HCT116 (cell line): ENCODE results near the gene G0S2. TPM values are rescaled to one million over a fixed set of nuclear protein-coding genes. Genes with fewer than 3 reads are reported as not detected.

ENCODE experiments used
- ATAC-seq: fragments of 200-7000 bp; cut with Tn5 transposase; 2 replicates; pipeline ENCODE4 v1.9.1; 2020; ENCODE audit warnings: mild to moderate bottlenecking, moderate library complexity
- BruUV-seq: library from RNA; stranded (reverse); fragments of 400-500 nt; replicated peaks from 2 replicates; lab custom pipeline; 2021; lab: Mats Ljungman, UMichigan
- CTCF ChIA-PET: fragments of 300-600 bp; sonication (Branson Sonifier 250); formaldehyde crosslinking; loops from one replicate; lab custom pipeline; 2021; ENCODE audit warnings: antibody characterized with exemption; lab: Charles Lee
- POLR2A ChIA-PET: fragments of 300-600, 350-600 bp; sonication (Branson Sonifier 250); formaldehyde crosslinking; loops from one replicate; lab custom pipeline; 2021; ENCODE audit warnings: antibody characterized with exemption; lab: Charles Lee
- RAD21 ChIA-PET, 2 experiments: fragments of 300-600 bp; sonication (Branson Sonifier 250); formaldehyde crosslinking; loops; one replicate each; lab custom pipeline; 2023; ENCODE audit warnings: low total read pairs in 2 of 2; ENCODE audit not compliant: uncharacterized antibody in 2 of 2, unreplicated experiment in 2 of 2, low non-redundant PET in 1 of 2; lab: Charles Lee
- DNase-seq: peaks from one replicate; pipeline ENCODE4 v3.0.0-alpha.2; 2010; ENCODE audit warnings: low read depth, low spot score
- H2AFZ ChIP-seq: fragments of 200-600 bp; shearing (Covaris generic), sonication (generic); 2 replicates; pipeline ENCODE4 v1.6.1; 2017; ENCODE audit warnings: low read depth, mixed run types, mixed read lengths, antibody characterized with exemption, low read length; ENCODE audit not compliant: poor library complexity, severe bottlenecking
- H3K27ac ChIP-seq: 2 replicates; pipeline ENCODE4 v1.5.1; 2012; ENCODE audit warnings: low read depth, low read length
- H3K27me3 ChIP-seq: fragments of 200-600 bp; sonication (generic); 2 replicates; pipeline ENCODE4 v1.6.1; 2016; ENCODE audit warnings: mixed run types, low read length, mixed read lengths; ENCODE audit not compliant: insufficient read depth
- H3K36me3 ChIP-seq, 2 experiments: fragments of 200-500 bp in 1 of 2; fragments of 200-600 bp in 1 of 2; sonication (Bioruptor generic) in 1 of 2; sonication (generic) in 1 of 2; 2 replicates each; pipeline versions ENCODE4 v1.5.1 to v1.6.1; 2014 to 2016; ENCODE audit warnings: low read length in 2 of 2, inconsistent platforms in 1 of 2, mixed read lengths in 1 of 2, mixed run types in 1 of 2; ENCODE audit not compliant: insufficient read depth in 2 of 2, control insufficient read depth in 1 of 2
- H3K4me1 ChIP-seq, 2 experiments: fragments of 200-600 bp in 1 of 2; sonication (generic) in 1 of 2; 2 replicates each; pipeline versions ENCODE4 v1.5.1 to v1.6.1; 2012 to 2017; ENCODE audit warnings: low read length in 2 of 2, inconsistent platforms in 1 of 2, mild to moderate bottlenecking in 1 of 2, mixed read lengths in 1 of 2, mixed run types in 1 of 2, moderate library complexity in 1 of 2; ENCODE audit not compliant: insufficient read depth in 2 of 2, control insufficient read depth in 1 of 2
- H3K4me2 ChIP-seq: fragments of 200-600 bp; sonication (generic); 2 replicates; pipeline ENCODE4 v1.6.1; 2017; ENCODE audit warnings: mixed run types, low read length, mixed read lengths
- H3K4me3 ChIP-seq, 2 experiments: fragments of 200-600 bp in 1 of 2; sonication (generic) in 1 of 2; replicated peaks in 1 of 2; 2 replicates each; pipeline ENCODE4 v1.5.1; 2011 to 2016; ENCODE audit warnings: low read length in 2 of 2, control low read depth in 1 of 2, low read depth in 1 of 2, mild to moderate bottlenecking in 1 of 2, mixed read lengths in 1 of 2, mixed run types in 1 of 2
- H3K79me2 ChIP-seq: fragments of 200-600 bp; sonication (generic); 2 replicates; pipeline ENCODE4 v1.6.1; 2017; ENCODE audit warnings: mild to moderate bottlenecking, mixed run types, low read length, moderate library complexity, mixed read lengths; ENCODE audit not compliant: insufficient read depth
- H3K9ac ChIP-seq: fragments of 200-600 bp; sonication (generic); 2 replicates; pipeline ENCODE4 v1.6.1; 2016; ENCODE audit warnings: low read length, mixed read lengths
- H3K9me2 ChIP-seq: fragments of 200-600 bp; sonication (generic), shearing (Covaris generic); 2 replicates; pipeline ENCODE4 v1.6.1; 2017; ENCODE audit warnings: mixed run types, mild to moderate bottlenecking, moderate library complexity; ENCODE audit not compliant: insufficient read depth
- H3K9me3 ChIP-seq, 2 experiments: fragments of 200-500 bp in 1 of 2; fragments of 200-600 bp in 1 of 2; sonication (Bioruptor generic) in 1 of 2; sonication (generic) in 1 of 2; 2 replicates each; pipeline ENCODE4 v1.6.1; 2014 to 2017; ENCODE audit warnings: low read length in 2 of 2, mixed read lengths in 2 of 2, inconsistent platforms in 1 of 2, low read depth in 1 of 2, mild to moderate bottlenecking in 1 of 2, mixed run types in 1 of 2, moderate library complexity in 1 of 2; ENCODE audit not compliant: control insufficient read depth in 1 of 2, insufficient read depth in 1 of 2
- H4K20me1 ChIP-seq: fragments of 200-600 bp; sonication (generic), shearing (Covaris generic); 2 replicates; pipeline ENCODE4 v1.6.1; 2017; ENCODE audit warnings: mixed run types, mild to moderate bottlenecking, moderate library complexity; ENCODE audit not compliant: insufficient read depth
- ATF3 ChIP-seq: IDR thresholded peaks from 2 replicates; pipeline ENCODE4 v1.6.1; 2012
- CBX3 ChIP-seq: IDR thresholded peaks from 2 replicates; pipeline ENCODE4 v1.6.1; 2012; ENCODE audit warnings: low read depth
- CEBPB ChIP-seq: IDR thresholded peaks from 2 replicates; pipeline ENCODE4 v1.6.1; 2012; ENCODE audit warnings: low read depth
- CTCF ChIP-seq, 3 experiments: fragments of 200-600 bp in 1 of 3; sonication (generic) in 1 of 3; IDR thresholded peaks in 2 of 3; conservative IDR thresholded peaks in 1 of 3; 2 replicates each; pipeline ENCODE4 v1.5.1; 2012 to 2017; ENCODE audit warnings: low read depth in 2 of 3, low read length in 2 of 3, antibody characterized with exemption in 1 of 3, borderline replicate concordance in 1 of 3, control low read depth in 1 of 3, mild to moderate bottlenecking in 1 of 3, mixed read lengths in 1 of 3, mixed run types in 1 of 3, moderate library complexity in 1 of 3; ENCODE audit not compliant: insufficient read depth in 1 of 3
- EGR1 ChIP-seq: IDR thresholded peaks from 2 replicates; pipeline ENCODE4 v1.6.1; 2012; ENCODE audit warnings: low read depth
- ELF1 ChIP-seq: IDR thresholded peaks from 2 replicates; pipeline ENCODE4 v1.6.1; 2012; ENCODE audit warnings: low read depth, borderline replicate concordance
- EZH2phosphoT487 ChIP-seq: fragments of 200-600 bp; IDR thresholded peaks from 2 replicates; pipeline ENCODE4 v1.6.1; 2018; ENCODE audit warnings: antibody characterized with exemption, borderline replicate concordance
- JUND ChIP-seq: IDR thresholded peaks from 2 replicates; pipeline ENCODE4 v1.6.1; 2012
- POLR2AphosphoS5 ChIP-seq: IDR thresholded peaks from 2 replicates; pipeline ENCODE4 v1.6.1; 2011; ENCODE audit warnings: mild to moderate bottlenecking, low read depth, low read length, moderate library complexity
- SIN3A ChIP-seq: IDR thresholded peaks from 2 replicates; pipeline ENCODE4 v1.6.1; 2012; ENCODE audit warnings: low read depth
- SP1 ChIP-seq: IDR thresholded peaks from 2 replicates; pipeline ENCODE4 v1.6.1; 2012; ENCODE audit warnings: low read depth
- SRF ChIP-seq: IDR thresholded peaks from 2 replicates; pipeline ENCODE4 v1.6.1; 2012; ENCODE audit warnings: low read depth
- TCF7L2 ChIP-seq: IDR thresholded peaks from 2 replicates; pipeline ENCODE4 v1.7.0; 2011; ENCODE audit warnings: borderline replicate concordance, inconsistent platforms; ENCODE audit not compliant: insufficient read depth, insufficient read length; ENCODE audit errors: extremely low read depth
- ZNF274 ChIP-seq: fragments of 200-500 bp; sonication (Bioruptor generic); IDR thresholded peaks from 2 replicates; pipeline ENCODE4 v1.6.1; 2014; ENCODE audit warnings: mild to moderate bottlenecking, low read depth, low read length, inconsistent platforms
- intact Hi-C: fragments of 100-400 bp; cut with micrococcal nuclease; formaldehyde crosslinking; loops from 2 replicates; pipeline ENCODE4 v1.10.0; 2022
- total RNA-seq: library from RNA; stranded (reverse); gene quantifications from one replicate; pipeline ENCODE4 v1.2.1, GENCODE V29; 2021; ENCODE audit not compliant: unreplicated experiment
- TF ChIP-seq, protein P1 (sequence below): IDR thresholded peaks from 2 replicates; pipeline ENCODE4 v1.6.1; 2012

The G0S2 gene
- total RNA-seq, 1 experiment from 2014 or later: not detected

- no peaks in the 10 kb centered on the region for H3K9me2 ChIP-seq
- H3K4me1 ChIP-seq: no peaks in the 10 kb centered on the region
- no peak overlapping the region for H3K27ac ChIP-seq
- no peaks in the 10 kb centered on the region for H3K9me3 ChIP-seq
- no peaks in the 10 kb centered on the region for H4K20me1 ChIP-seq
- no peak overlapping the region for H2AFZ ChIP-seq
- intact Hi-C loops: no loop called here
- H3K79me2 ChIP-seq: no peaks in the 10 kb centered on the region
- RAD21 ChIA-PET: no interaction called here
- no peak overlapping the region for H3K9ac ChIP-seq
- no peak for TF ChIP-seq EGR1
- TF ChIP-seq, protein P1, sequence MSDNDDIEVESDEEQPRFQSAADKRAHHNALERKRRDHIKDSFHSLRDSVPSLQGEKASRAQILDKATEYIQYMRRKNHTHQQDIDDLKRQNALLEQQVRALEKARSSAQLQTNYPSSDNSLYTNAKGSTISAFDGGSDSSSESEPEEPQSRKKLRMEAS: no peak
- no peak for TF ChIP-seq CEBPB
- TF ChIP-seq SIN3A: no peak
- no peaks in the 10 kb centered on the region for H3K27me3 ChIP-seq
- no peak overlapping the region for H3K4me3 ChIP-seq
- no peak overlapping the region for H3K4me2 ChIP-seq
- CTCF ChIA-PET: no interaction called here
- no TSS peak for BruUV-seq
- POLR2A ChIA-PET: no interaction called here
- DNase-seq (no peak), ATAC-seq (no peak)
- 0 out of 4 replicates have a peak, but pooled peaks cover 2 to 7% of the 10 kb centered on the region in 2 experiments for H3K36me3 ChIP-seq
Observed at GRCh38 chr1:209630383-209631225, 44.6 kb upstream of the G0S2 start.

DNA sequence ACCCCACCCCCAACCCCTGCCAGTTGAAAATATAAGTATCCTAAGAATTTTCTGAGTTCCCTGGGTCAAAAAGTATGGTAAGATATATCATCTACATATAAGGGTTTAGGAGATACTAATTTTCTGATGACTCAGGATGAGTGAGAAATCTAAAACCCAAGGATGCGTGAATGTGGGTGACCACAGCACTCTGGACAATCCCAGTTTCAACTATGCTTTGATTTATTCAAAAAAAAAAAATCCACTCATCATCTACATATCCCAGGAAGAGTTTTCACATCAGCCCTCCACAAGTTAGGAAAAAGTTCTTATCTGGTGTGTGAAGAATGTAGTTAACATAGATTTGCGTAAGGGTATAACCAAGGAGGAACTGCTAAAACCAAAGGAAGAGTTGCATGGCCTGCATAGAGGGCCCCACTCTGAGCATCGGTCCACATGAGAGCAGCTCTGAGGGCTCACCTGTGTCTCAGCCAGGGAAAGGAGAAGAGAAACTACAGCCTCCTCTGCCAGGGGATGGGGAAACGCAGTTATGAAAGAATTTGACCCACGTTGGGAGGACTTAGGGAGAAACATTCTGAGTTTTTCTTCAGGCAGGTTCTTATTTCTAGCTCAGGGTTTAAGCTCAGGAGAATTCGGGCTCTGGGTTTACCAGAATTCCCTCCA lies 41.7 kb upstream of the G0S2 start:
- intact Hi-C loops: no loop called here
- no peaks in the 10 kb centered on the region for H3K79me2 ChIP-seq
- DNase-seq: no peak
- TF ChIP-seq CTCF (IDR thresholded peaks at IDR 0.05 in 2 of 3, conservative IDR thresholded peaks at IDR 0.05 in 1 of 3; ENCODE audit: borderline replicate concordance in 1 of 3, insufficient read depth in 1 of 3, low read depth in 2 of 3, low read length in 2 of 3): no peak
- no peak for TF ChIP-seq SP1
- no peak for TF ChIP-seq ATF3
- no peak for TF ChIP-seq JUND
- no peak for TF ChIP-seq SRF
- no peak for TF ChIP-seq CBX3
- no peak for TF ChIP-seq EZH2phosphoT487
- TF ChIP-seq POLR2AphosphoS5: no peak
- TF ChIP-seq ZNF274: no peak
- no peak for TF ChIP-seq EGR1
- no peak for TF ChIP-seq TCF7L2
- TF ChIP-seq, protein P1: no peak
- TF ChIP-seq ELF1: no peak

More for the DNA sequence above, 41.7 kb upstream of the G0S2 start:
- H2AFZ ChIP-seq: no peak overlapping the region
- peaks cover 2 to 8% of the 10 kb centered on the region in 2 experiments; a peak in 2 of 4 replicates for H3K36me3 ChIP-seq
- no peak overlapping the region for H3K9ac ChIP-seq
- no peaks in the 10 kb centered on the region for H3K27me3 ChIP-seq
- no TSS peak for BruUV-seq
- ChIA-PET RAD21 (no interaction called here), CTCF (no interaction called here), POLR2A (no interaction called here)
- H3K4me3 ChIP-seq: no peak overlapping the region
- H3K27ac ChIP-seq: no peak overlapping the region
- H3K9me3 ChIP-seq: no peaks in the 10 kb centered on the region
- no peaks in the 10 kb centered on the region for H4K20me1 ChIP-seq
- no peak for ATAC-seq
- no peak overlapping the region for H3K4me2 ChIP-seq
- H3K9me2 ChIP-seq: no peaks in the 10 kb centered on the region
- H3K4me1 ChIP-seq: no peaks in the 10 kb centered on the region
